PFSK-1 (cell line): ENCODE data around the gene ZNF700.

ENCODE experiments used
- FOXP2 ChIP-seq: optimal IDR thresholded peaks from 2 replicates; pipeline ENCODE3; 2011; ENCODE audit warnings: borderline replicate concordance, control low read depth, inconsistent platforms; ENCODE audit not compliant: insufficient read depth; ENCODE audit errors: extremely low read length, extremely low read depth
- POLR2AphosphoS5 ChIP-seq: IDR thresholded peaks from 2 replicates; pipeline ENCODE4 v1.6.1; 2012; ENCODE audit warnings: low read depth, mild to moderate bottlenecking, control low read depth, low read length, moderate library complexity
- REST ChIP-seq, 2 experiments: IDR thresholded peaks; 2 replicates each; pipeline versions ENCODE4 v1.6.1 to v1.8.0; 2011 to 2012; ENCODE audit warnings: low read depth in 2 of 2, low read length in 2 of 2, control low read depth in 1 of 2, inconsistent platforms in 1 of 2, mild to moderate bottlenecking in 1 of 2, moderate library complexity in 1 of 2; ENCODE audit not compliant: insufficient read depth in 1 of 2
- SIN3A ChIP-seq: IDR thresholded peaks from 2 replicates; pipeline ENCODE4 v1.6.1; 2012; ENCODE audit warnings: mild to moderate bottlenecking, low read length, moderate library complexity, borderline replicate concordance; ENCODE audit not compliant: insufficient read depth
- TAF1 ChIP-seq: IDR thresholded peaks from 2 replicates; pipeline ENCODE4 v1.6.1; 2012; ENCODE audit warnings: low read length, control low read depth, borderline replicate concordance; ENCODE audit not compliant: insufficient read depth

- TF ChIP-seq TAF1 (no peak), REST (IDR thresholded peaks at IDR 0.05; ENCODE audit: insufficient read depth in 1 of 2, low read depth in 2 of 2, low read length in 2 of 2) (no peak), POLR2AphosphoS5 (no peak), SIN3A (no peak), FOXP2 (no peak)
These were observed 17.3 kb downstream of the ZNF700 start for GRCh38 chr19:11942008-11942842.
